CD4-positive, alpha-beta T cell (primary cell): ENCODE measurements around the gene PSMF1. TPM values are rescaled to one million over a fixed set of nuclear protein-coding genes. Genes with fewer than 3 reads are reported as not detected.

Experiments
- ATAC-seq: fragments of 200-7000 bp; cut with Tn5 transposase; one replicate; pipeline ENCODE4 v1.10.0; 2022; ENCODE audit warnings: mild to moderate bottlenecking; ENCODE audit not compliant: poor library complexity
- CTCF ChIA-PET: fragments of 350-600 bp; sonication (Branson Sonifier 250); formaldehyde crosslinking; loops from one replicate; lab custom pipeline; 2021; ENCODE audit warnings: antibody characterized with exemption, inconsistent platforms; lab: Charles Lee
- POLR2A ChIA-PET: fragments of 350-600 bp; sonication (Branson Sonifier 250); formaldehyde crosslinking; loops from one replicate; lab custom pipeline; 2021; ENCODE audit warnings: antibody characterized with exemption, inconsistent platforms; lab: Charles Lee
- DNase-seq, 14 experiments: peaks; one replicate each; pipeline ENCODE4 v3.0.0-alpha.2; 2013 to 2020; ENCODE audit warnings: mixed read lengths in 2 of 14
- H3K27ac ChIP-seq, 2 donors: one replicate each; pipeline versions ENCODE4 v1.5.1 to v1.7.0; 2013; ENCODE audit warnings: low read length in 2 of 2, low read depth in 1 of 2, mild to moderate bottlenecking in 1 of 2
- H3K27me3 ChIP-seq, 2 experiments: 1 replicate in 1 of 2; 2 replicates in 1 of 2; pipeline versions ENCODE4 v1.6.1 to v1.7.0; 2013; ENCODE audit warnings: low read length in 2 of 2, control low read depth in 1 of 2, mild to moderate bottlenecking in 1 of 2, moderate library complexity in 1 of 2; ENCODE audit not compliant: insufficient read depth in 2 of 2, control insufficient read depth in 1 of 2
- H3K36me3 ChIP-seq: one replicate; pipeline ENCODE4 v1.6.1; 2013; ENCODE audit warnings: low read length, control low read depth; ENCODE audit not compliant: insufficient read depth
- H3K4me1 ChIP-seq: one replicate; pipeline ENCODE4 v1.6.1; 2013; ENCODE audit warnings: low read length, control low read depth; ENCODE audit not compliant: insufficient read depth
- H3K4me3 ChIP-seq: one replicate; pipeline ENCODE4 v1.5.1; 2013; ENCODE audit warnings: mild to moderate bottlenecking, low read length, moderate library complexity
- H3K9me3 ChIP-seq, 2 experiments: 1 replicate in 1 of 2; 2 replicates in 1 of 2; pipeline versions ENCODE4 v1.6.1 to v1.7.0; 2013; ENCODE audit warnings: low read length in 2 of 2, mild to moderate bottlenecking in 2 of 2, control low read depth in 1 of 2, moderate library complexity in 1 of 2; ENCODE audit not compliant: control insufficient read depth in 1 of 2, insufficient read depth in 1 of 2
- H3K27ac Mint-ChIP-seq: one replicate; pipeline ENCODE4 v1.8.0; 2020; ENCODE audit warnings: mixed read lengths
- H3K27me3 Mint-ChIP-seq: one replicate; pipeline ENCODE4 v1.8.0; 2021; ENCODE audit warnings: mixed read lengths
- H3K36me3 Mint-ChIP-seq: one replicate; pipeline ENCODE4 v1.8.0; 2021; ENCODE audit warnings: low read depth, mixed read lengths
- H3K4me1 Mint-ChIP-seq: one replicate; pipeline ENCODE4 v1.8.0; 2021; ENCODE audit warnings: low read depth, mixed read lengths
- H3K4me3 Mint-ChIP-seq: one replicate; pipeline ENCODE4 v1.8.0; 2020; ENCODE audit warnings: mild to moderate bottlenecking, mixed read lengths
- H3K9me3 Mint-ChIP-seq: one replicate; pipeline ENCODE4 v1.8.0; 2020; ENCODE audit warnings: mixed read lengths
- CTCF ChIP-seq: fragments of 200-600 bp; IDR thresholded peaks from one replicate; pipeline ENCODE4 v1.8.0; 2022; ENCODE audit warnings: antibody characterized with exemption, mild to moderate bottlenecking
- intact Hi-C, 2 experiments: fragments of 100-400 bp; cut with DNase I in 1 of 2; cut with micrococcal nuclease in 1 of 2; formaldehyde crosslinking; loops; one replicate each; pipeline versions ENCODE4 v1.15.1 to v1.9.0; 2023 to 2025; cut with DNase I, micrococcal nuclease
- total RNA-seq, 174 experiments: library from RNA in 2 of 174; stranded (reverse) in 2 of 174; gene quantifications; one replicate each; pipeline ENCODE4 v1.2.3 and lab custom pipeline; 2021 to 2026

PSMF1 gene
- total RNA-seq, 2 experiments from 2014 or later: 79.9 to 84.2 TPM

GRCh38 chr20:1204576-1204975, 86.2 kb downstream of the PSMF1 start:
- peaks cover 3% of the 10 kb centered on the region for H3K27me3 Mint-ChIP-seq
- intact Hi-C loops: no loop called here
- Histone ChIP-seq H3K36me3 (no peaks in the 10 kb centered on the region), H3K4me3 (no peak overlapping the region), H3K4me1 (no peaks in the 10 kb centered on the region), H3K27ac (no peak overlapping the region), H3K27me3 (no peaks in the 10 kb centered on the region), H3K9me3 (no peaks in the 10 kb centered on the region)
- ChIA-PET POLR2A (no interaction called here), CTCF (no interaction called here)
- TF ChIP-seq CTCF: no peak
- ATAC-seq (no peak), DNase-seq (no peak)
- H3K4me3 Mint-ChIP-seq: no peak overlapping the region
- no peaks in the 10 kb centered on the region for H3K9me3 Mint-ChIP-seq
- H3K4me1 Mint-ChIP-seq: peaks cover 8% of the 10 kb centered on the region
- H3K27ac Mint-ChIP-seq: no peak overlapping the region
- no peaks in the 10 kb centered on the region for H3K36me3 Mint-ChIP-seq

GRCh38 chr20:1205802-1206201, 87.4 kb downstream of the PSMF1 start:
- ChIA-PET CTCF (no interaction called here), POLR2A (interaction anchor here (1.0 kb wide), 1 partner anchor 87 kb away, joined by 4 read pairs; no protein-coding TSS in a partner anchor)
- peaks cover 4% of the 10 kb centered on the region for H3K27me3 Mint-ChIP-seq
- Histone ChIP-seq H3K27ac (no peak overlapping the region), H3K9me3 (no peaks in the 10 kb centered on the region), H3K4me3 (no peak overlapping the region), H3K27me3 (no peaks in the 10 kb centered on the region), H3K36me3 (no peaks in the 10 kb centered on the region), H3K4me1 (no peaks in the 10 kb centered on the region)
- intact Hi-C loops: no loop called here
- no peaks in the 10 kb centered on the region for H3K4me1 Mint-ChIP-seq
- H3K36me3 Mint-ChIP-seq: no peaks in the 10 kb centered on the region
- ATAC-seq (no peak), DNase-seq (no peak)
- no peak overlapping the region for H3K27ac Mint-ChIP-seq
- no peak for TF ChIP-seq CTCF
- no peaks in the 10 kb centered on the region for H3K9me3 Mint-ChIP-seq
- no peak overlapping the region for H3K4me3 Mint-ChIP-seq

- ChIA-PET CTCF (interaction anchor here (0.7 kb wide), 1 partner anchor 49 kb away, joined by 3 read pairs; no protein-coding TSS in a partner anchor), POLR2A (interaction anchor here (0.6 to 1.0 kb wide), 2 partner anchors 88 to 974 kb away, joined by 3 to 4 read pairs; no protein-coding TSS in a partner anchor)
- Mint-ChIP-seq H3K9me3 (no peaks in the 10 kb centered on the region), H3K4me1 (no peaks in the 10 kb centered on the region), H3K36me3 (no peaks in the 10 kb centered on the region), H3K27me3 (peaks cover 4% of the 10 kb centered on the region), H3K4me3 (no peak overlapping the region), H3K27ac (no peak overlapping the region)
- DNase-seq (no peak), ATAC-seq (no peak)
- Histone ChIP-seq H3K36me3 (no peaks in the 10 kb centered on the region), H3K27ac (no peak overlapping the region), H3K9me3 (no peaks in the 10 kb centered on the region), H3K27me3 (no peaks in the 10 kb centered on the region), H3K4me3 (no peak overlapping the region), H3K4me1 (no peaks in the 10 kb centered on the region)
- TF ChIP-seq CTCF: no peak
- intact Hi-C loops: no loop called here
Measured at GRCh38 chr20:1206366-1207148, 88.2 kb downstream of the PSMF1 start.
